B cell (primary cell): ENCODE data around the gene POLR2B. TPM values are rescaled to one million over a fixed set of nuclear protein-coding genes. Genes with fewer than 3 reads are reported as not detected.

Experiments used
- ATAC-seq: fragments of 200-7000 bp; cut with Tn5 transposase; one replicate; pipeline ENCODE4 v1.10.0; 2021; ENCODE audit warnings: low read depth, mild to moderate bottlenecking, moderate number of reproducible peaks, moderate library complexity
- CTCF ChIA-PET: fragments of 350-600 bp; sonication (Branson Sonifier 250); formaldehyde crosslinking; loops from one replicate; lab custom pipeline; 2021; ENCODE audit warnings: antibody characterized with exemption, inconsistent platforms; lab: Charles Lee
- POLR2A ChIA-PET: fragments of 350-600 bp; sonication (Branson Sonifier 250); formaldehyde crosslinking; loops from one replicate; lab custom pipeline; 2021; ENCODE audit warnings: antibody characterized with exemption; lab: Charles Lee
- DNase-seq: peaks from one replicate; pipeline ENCODE4 v3.0.0; 2013
- H2AFZ ChIP-seq: 2 replicates; pipeline ENCODE4 v1.6.1; 2012; ENCODE audit warnings: mild to moderate bottlenecking, low read depth, low read length; ENCODE audit not compliant: insufficient read depth, poor library complexity, severe bottlenecking
- H3K27ac ChIP-seq, 2 donors: 1 replicate in 1 of 2; 2 replicates in 1 of 2; pipeline ENCODE4 v1.5.1; 2012 to 2013; ENCODE audit warnings: low read length in 2 of 2, mild to moderate bottlenecking in 2 of 2, moderate library complexity in 1 of 2
- H3K27me3 ChIP-seq, 4 experiments: fragments of 200-600 bp in 1 of 4; sonication (generic) in 1 of 4; replicated peaks in 1 of 4; 1 replicate in 2 of 4; 2 replicates in 2 of 4; pipeline versions ENCODE4 v1.6.1 to v1.7.0; 2013 to 2016; ENCODE audit warnings: low read length in 3 of 4, mild to moderate bottlenecking in 2 of 4, mixed read lengths in 1 of 4, moderate library complexity in 1 of 4; ENCODE audit not compliant: insufficient read depth in 4 of 4, control insufficient read depth in 3 of 4; ENCODE audit errors: control extremely low read depth in 1 of 4
- H3K36me3 ChIP-seq, 2 experiments: replicated peaks in 1 of 2; 1 replicate in 1 of 2; 2 replicates in 1 of 2; pipeline versions ENCODE4 v1.6.1 to v1.7.1; 2013; ENCODE audit warnings: low read length in 1 of 2; ENCODE audit not compliant: insufficient read depth in 2 of 2, control insufficient read depth in 1 of 2; ENCODE audit errors: control extremely low read depth in 1 of 2, extremely low read depth in 1 of 2
- H3K4me1 ChIP-seq, 2 donors: fragments of 200-600 bp in 1 of 2; sonication (generic) in 1 of 2; 1 replicate in 1 of 2; 2 replicates in 1 of 2; pipeline versions ENCODE4 v1.5.1 to v1.6.1; 2013 to 2017; ENCODE audit warnings: low read length in 2 of 2; ENCODE audit not compliant: control insufficient read depth in 2 of 2, insufficient read depth in 2 of 2
- H3K4me2 ChIP-seq: replicated peaks from 2 replicates; pipeline ENCODE3; 2012; ENCODE audit warnings: mild to moderate bottlenecking, low read depth, low read length; ENCODE audit not compliant: poor library complexity, severe bottlenecking
- H3K4me3 ChIP-seq, 5 experiments: fragments of 200-600 bp in 1 of 5; sonication (generic) in 1 of 5; 1 replicate in 3 of 5; 2 replicates in 2 of 5; pipeline versions ENCODE4 v1.5.1 to v1.7.0; 2011 to 2016; ENCODE audit warnings: low read length in 4 of 5, mild to moderate bottlenecking in 4 of 5, low read depth in 2 of 5, control low read depth in 1 of 5, moderate library complexity in 1 of 5; ENCODE audit not compliant: insufficient read depth in 1 of 5; ENCODE audit errors: control extremely low read depth in 1 of 5, extremely low read depth in 1 of 5
- H3K79me2 ChIP-seq: fragments of 200-600 bp; sonication (generic); one replicate; pipeline ENCODE4 v1.6.0; 2016; ENCODE audit warnings: low read length; ENCODE audit not compliant: control insufficient read depth, insufficient read depth
- H3K9ac ChIP-seq: fragments of 200-600 bp; sonication (generic); 2 replicates; pipeline ENCODE4 v1.6.1; 2017; ENCODE audit warnings: mild to moderate bottlenecking, low read length, moderate library complexity
- H3K9me3 ChIP-seq, 3 donors: one replicate each; pipeline versions ENCODE4 v1.6.1 to v1.7.1; 2013; ENCODE audit warnings: low read length in 2 of 3; ENCODE audit not compliant: control insufficient read depth in 2 of 3, insufficient read depth in 1 of 3; ENCODE audit errors: control extremely low read depth in 1 of 3
- H4K20me1 ChIP-seq: 2 replicates; pipeline ENCODE4 v1.6.0; 2012; ENCODE audit warnings: mild to moderate bottlenecking, low read length; ENCODE audit not compliant: insufficient read depth, control insufficient read depth, poor library complexity, severe bottlenecking
- H3K27ac Mint-ChIP-seq: one replicate; pipeline ENCODE4 v1.8.0; 2021; ENCODE audit warnings: mixed read lengths
- H3K27me3 Mint-ChIP-seq: one replicate; pipeline ENCODE4 v1.8.0; 2021; ENCODE audit warnings: mixed read lengths
- H3K4me1 Mint-ChIP-seq: one replicate; pipeline ENCODE4 v1.8.0; 2021; ENCODE audit warnings: mixed read lengths
- H3K4me3 Mint-ChIP-seq: one replicate; pipeline ENCODE4 v1.8.0; 2021; ENCODE audit warnings: mixed read lengths
- H3K9me3 Mint-ChIP-seq: one replicate; pipeline ENCODE4 v1.8.0; 2022; ENCODE audit warnings: mixed read lengths; ENCODE audit not compliant: insufficient read depth
- EZH2 ChIP-seq: IDR thresholded peaks from 2 replicates; pipeline ENCODE4 v1.6.1; 2012; ENCODE audit warnings: borderline replicate concordance, low read depth, mild to moderate bottlenecking, moderate library complexity, low read length; ENCODE audit not compliant: insufficient read depth, poor library complexity, severe bottlenecking
- WGBS: methylation state at CpG from one replicate; pipeline ENCODE4 v1.1.5; 2013; ENCODE audit warnings: missing lambda C conversion rate; ENCODE audit not compliant: insufficient coverage; 5-methylcytosine and 5-hydroxymethylcytosine counted together
- intact Hi-C: fragments of 100-400 bp; cut with micrococcal nuclease; formaldehyde crosslinking; loops from one replicate; pipeline ENCODE4 v1.10.0; 2022
- polyA plus RNA-seq: library from polyadenylated mRNA; depleted of rRNA; stranded (reverse); fragments of >200 nt; gene quantifications from 2 replicates; pipeline ENCODE4 v1.2.3, GENCODE V29; 2012
- total RNA-seq, 2 donors: library from RNA; stranded (reverse); fragments of 120-200 nt in 1 of 2; gene quantifications; 1 replicate in 1 of 2; 2 replicates in 1 of 2; pipeline versions ENCODE4 v1.2.3 to v1.2.4, GENCODE V29; 2013 to 2022
- TF ChIP-seq, protein P1 (sequence below): fragments of 200-600 bp; IDR thresholded peaks from one replicate; pipeline ENCODE4 v1.8.0; 2022; ENCODE audit warnings: antibody characterized with exemption, mild to moderate bottlenecking

POLR2B gene
- total and polyA plus RNA-seq, 2 donors (not counting 1 experiment from before 2014, with no cell fraction given) = 37.5 to 108 TPM

DNA sequence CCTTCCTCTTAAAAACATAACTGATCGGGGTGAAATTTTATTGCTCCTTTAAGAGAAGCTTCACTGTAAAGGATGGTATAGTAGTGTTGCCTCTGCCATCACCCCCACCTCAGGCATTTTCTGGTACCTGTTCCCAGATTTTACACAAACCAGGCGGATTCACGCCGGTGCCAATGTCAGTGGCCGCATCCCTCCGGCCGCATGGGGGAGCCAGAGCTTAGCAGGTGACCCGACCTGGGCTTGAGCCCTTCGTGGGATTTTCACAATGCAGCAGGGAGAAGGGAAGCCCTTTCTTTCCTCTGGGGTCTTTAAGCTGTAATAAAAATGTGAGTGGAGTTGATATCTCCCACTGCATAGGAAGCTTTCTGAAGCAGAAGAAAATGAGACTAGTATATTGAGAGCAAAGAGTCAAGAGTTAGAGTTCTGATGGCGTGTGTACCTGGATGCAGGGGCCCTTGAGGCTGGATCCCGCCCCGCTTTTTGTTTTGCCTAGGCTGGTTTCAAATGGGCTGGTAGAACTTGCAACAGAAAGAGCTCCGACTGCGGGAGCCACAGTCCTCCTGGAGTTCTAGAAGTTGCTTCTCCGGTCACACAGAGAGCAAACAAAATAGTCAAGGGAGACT, 59.4 kb downstream of the POLR2B start:
- ATAC-seq = no peak
- peaks cover 0 to 3% (median 0%) of the 10 kb centered on the region in 3 donors for H3K9me3 ChIP-seq
- no peaks in the 10 kb centered on the region for H4K20me1 ChIP-seq
- no peak for TF ChIP-seq EZH2
- TF ChIP-seq, protein P1, sequence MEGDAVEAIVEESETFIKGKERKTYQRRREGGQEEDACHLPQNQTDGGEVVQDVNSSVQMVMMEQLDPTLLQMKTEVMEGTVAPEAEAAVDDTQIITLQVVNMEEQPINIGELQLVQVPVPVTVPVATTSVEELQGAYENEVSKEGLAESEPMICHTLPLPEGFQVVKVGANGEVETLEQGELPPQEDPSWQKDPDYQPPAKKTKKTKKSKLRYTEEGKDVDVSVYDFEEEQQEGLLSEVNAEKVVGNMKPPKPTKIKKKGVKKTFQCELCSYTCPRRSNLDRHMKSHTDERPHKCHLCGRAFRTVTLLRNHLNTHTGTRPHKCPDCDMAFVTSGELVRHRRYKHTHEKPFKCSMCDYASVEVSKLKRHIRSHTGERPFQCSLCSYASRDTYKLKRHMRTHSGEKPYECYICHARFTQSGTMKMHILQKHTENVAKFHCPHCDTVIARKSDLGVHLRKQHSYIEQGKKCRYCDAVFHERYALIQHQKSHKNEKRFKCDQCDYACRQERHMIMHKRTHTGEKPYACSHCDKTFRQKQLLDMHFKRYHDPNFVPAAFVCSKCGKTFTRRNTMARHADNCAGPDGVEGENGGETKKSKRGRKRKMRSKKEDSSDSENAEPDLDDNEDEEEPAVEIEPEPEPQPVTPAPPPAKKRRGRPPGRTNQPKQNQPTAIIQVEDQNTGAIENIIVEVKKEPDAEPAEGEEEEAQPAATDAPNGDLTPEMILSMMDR = no peak
- intact Hi-C loops = no loop called here
- ChIA-PET CTCF (no interaction called here), POLR2A (no interaction called here)
- Mint-ChIP-seq H3K4me3 (no peak overlapping the region), H3K27me3 (peaks cover 8% of the 10 kb centered on the region), H3K9me3 (no peaks in the 10 kb centered on the region), H3K27ac (no peak overlapping the region), H3K4me1 (peaks cover 2% of the 10 kb centered on the region)
- H3K27me3 ChIP-seq = no peaks in the 10 kb centered on the region
- no peak for DNase-seq
- no peak overlapping the region for H3K4me3 ChIP-seq
- H3K4me1 ChIP-seq = no peaks in the 10 kb centered on the region
- no peak overlapping the region for H3K27ac ChIP-seq
- H3K9ac ChIP-seq = no peak overlapping the region
- no peaks in the 10 kb centered on the region for H3K79me2 ChIP-seq
- 61% methylated on average over 9 of the region's 15 CpGs for WGBS
- H3K4me2 ChIP-seq = no peak overlapping the region
- no peak overlapping the region for H2AFZ ChIP-seq
- H3K36me3 ChIP-seq = no peaks in the 10 kb centered on the region

DNA sequence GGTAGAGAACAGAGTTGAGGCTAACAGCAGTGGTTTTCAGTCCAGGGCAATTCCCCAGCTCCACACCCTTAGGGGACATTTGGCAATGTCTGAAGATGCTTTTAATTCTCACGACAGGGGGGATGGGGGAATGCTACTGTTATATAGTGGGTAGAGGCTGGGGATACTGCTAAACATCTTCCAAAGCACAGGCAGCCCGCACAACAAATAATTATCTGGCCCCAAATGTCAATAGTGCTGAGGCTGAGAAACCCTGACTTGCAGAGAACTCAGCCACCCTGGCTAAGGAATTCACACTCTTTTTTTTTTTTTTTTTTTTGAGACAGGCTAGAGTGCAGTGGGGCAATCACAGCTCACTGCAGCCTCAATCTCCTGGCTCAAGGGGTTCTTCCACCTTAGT, 60.6 kb downstream of the POLR2B start:
- no peak overlapping the region for H3K27ac ChIP-seq
- intact Hi-C loops = no loop called here

More for the DNA sequence above, 60.6 kb downstream of the POLR2B start:
- no peaks in the 10 kb centered on the region for H3K9me3 Mint-ChIP-seq
- Histone ChIP-seq H3K27me3 (no peaks in the 10 kb centered on the region), H2AFZ (no peak overlapping the region), H3K9ac (no peak overlapping the region), H3K4me2 (no peak overlapping the region), H3K79me2 (no peaks in the 10 kb centered on the region), H3K36me3 (no peaks in the 10 kb centered on the region), H3K4me1 (no peaks in the 10 kb centered on the region), H3K9me3 (peaks cover 0 to 3% (median 0%) of the 10 kb centered on the region in 3 donors), H4K20me1 (no peaks in the 10 kb centered on the region), H3K4me3 (no peak overlapping the region)
- H3K4me1 Mint-ChIP-seq = peaks cover 2% of the 10 kb centered on the region
- CTCF ChIA-PET = no interaction called here
- POLR2A ChIA-PET = no interaction called here
- no CpG with 5 or more reads among the region's 2 CpGs for WGBS
- peaks cover 9% of the 10 kb centered on the region for H3K27me3 Mint-ChIP-seq
- ATAC-seq (no peak), DNase-seq (no peak)
- no peak overlapping the region for H3K4me3 Mint-ChIP-seq
- TF ChIP-seq EZH2 = no peak
- TF ChIP-seq, protein P1 = no peak
- no peak overlapping the region for H3K27ac Mint-ChIP-seq
